IPS-20b (cell line): ENCODE results near the gene SLC12A7.
"Not testable (repeated sequence)": the region's sequence is repeated elsewhere in the genome, so short reads cannot be mapped to it uniquely, and the experiment has no call there.

Experiments
- H3K27ac ChIP-seq: one replicate; pipeline ENCODE4 v1.5.1; 2013; ENCODE audit warnings: low read length
- H3K27me3 ChIP-seq: 2 replicates; pipeline ENCODE4 v1.6.1; 2013; ENCODE audit warnings: mild to moderate bottlenecking, low read length, inconsistent platforms; ENCODE audit not compliant: insufficient read depth
- H3K36me3 ChIP-seq: 2 replicates; pipeline ENCODE4 v1.6.1; 2013; ENCODE audit warnings: low read depth, mild to moderate bottlenecking, inconsistent platforms, low read length, moderate library complexity; ENCODE audit not compliant: insufficient read depth
- H3K4me1 ChIP-seq: 2 replicates; pipeline ENCODE4 v1.6.1; 2013; ENCODE audit warnings: mild to moderate bottlenecking, control low read depth, inconsistent platforms, low read length, moderate library complexity; ENCODE audit not compliant: insufficient read depth
- H3K4me3 ChIP-seq: 2 replicates; pipeline ENCODE4 v1.5.1; 2013; ENCODE audit warnings: mild to moderate bottlenecking, low read length, inconsistent platforms
- H3K9ac ChIP-seq: 2 replicates; pipeline ENCODE4 v1.6.1; 2013; ENCODE audit warnings: low read depth, mild to moderate bottlenecking, inconsistent platforms, low read length, moderate library complexity
- H3K9me3 ChIP-seq: 2 replicates; pipeline ENCODE4 v1.6.1; 2013; ENCODE audit warnings: mild to moderate bottlenecking, low read depth, low read length, inconsistent platforms; ENCODE audit not compliant: insufficient read depth

Gene SLC12A7

DNA sequence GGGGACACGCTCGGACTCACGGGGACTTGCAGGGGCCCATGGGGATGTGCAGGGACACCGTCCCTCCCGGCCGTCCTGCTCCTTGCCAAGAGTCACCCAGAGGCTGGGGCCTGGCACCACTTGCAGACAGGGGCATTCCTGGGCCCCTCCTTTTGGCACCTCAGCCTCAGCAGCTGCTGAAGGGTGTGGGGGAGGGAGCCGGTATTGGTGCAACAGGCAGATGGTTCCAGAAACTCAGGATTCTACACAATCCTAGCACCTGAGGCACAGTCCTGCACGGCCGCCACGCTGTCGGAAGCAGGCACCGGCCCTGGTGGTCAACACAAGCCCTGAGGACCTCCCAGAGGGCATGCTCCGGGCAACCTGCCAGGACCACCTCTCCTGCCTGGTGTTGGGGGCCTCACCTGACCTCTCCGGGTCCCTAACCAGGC lies 19.3 kb upstream of the SLC12A7 start:
- H3K9ac ChIP-seq = no peak overlapping the region
- H3K4me3 ChIP-seq = no peak overlapping the region
- no peaks in the 10 kb centered on the region; the same call in 1 of the 2 replicates for H3K4me1 ChIP-seq
- no peaks in the 10 kb centered on the region for H3K36me3 ChIP-seq
- H3K9me3 ChIP-seq = no peaks in the 10 kb centered on the region
- H3K27ac ChIP-seq = no peak overlapping the region
- H3K27me3 ChIP-seq = no peaks in the 10 kb centered on the region

DNA sequence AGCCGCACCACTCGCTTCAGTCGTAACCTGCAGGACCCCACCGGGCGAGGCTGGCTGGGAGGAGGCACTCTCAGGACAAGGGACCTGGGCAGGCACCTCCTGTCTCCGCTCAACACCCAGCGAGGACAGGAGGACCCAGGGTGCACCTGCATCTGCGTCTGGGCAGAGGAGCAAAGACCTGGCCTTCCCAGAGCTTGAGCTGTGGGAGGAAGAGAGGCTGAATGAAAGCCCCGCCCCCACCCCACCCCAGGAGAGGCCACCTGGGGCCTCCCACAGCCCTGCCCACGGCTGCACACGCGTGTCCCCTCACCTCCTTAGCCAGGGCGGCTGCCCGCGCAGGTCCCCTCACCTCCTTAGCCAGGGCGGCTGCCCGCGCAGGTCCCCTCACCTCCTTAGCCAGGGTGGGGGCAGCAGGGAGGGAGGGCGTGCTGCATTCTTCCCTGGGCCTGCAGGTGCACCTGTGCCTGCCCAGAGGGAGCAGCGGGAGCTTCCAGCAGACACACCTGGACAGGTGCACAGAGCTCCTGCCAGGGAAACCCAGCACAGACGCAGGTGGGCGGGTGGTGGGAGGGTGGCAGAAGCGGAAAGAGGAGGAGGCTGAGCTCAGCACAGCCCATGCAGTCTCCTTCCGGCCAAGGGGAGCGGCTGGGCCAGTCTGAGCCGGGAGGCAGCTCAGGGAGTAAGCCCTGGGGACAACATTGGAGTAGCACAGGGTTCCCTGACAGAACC lies 18.5 kb upstream of the SLC12A7 start:
- no peaks in the 10 kb centered on the region for H3K27me3 ChIP-seq

DNA sequence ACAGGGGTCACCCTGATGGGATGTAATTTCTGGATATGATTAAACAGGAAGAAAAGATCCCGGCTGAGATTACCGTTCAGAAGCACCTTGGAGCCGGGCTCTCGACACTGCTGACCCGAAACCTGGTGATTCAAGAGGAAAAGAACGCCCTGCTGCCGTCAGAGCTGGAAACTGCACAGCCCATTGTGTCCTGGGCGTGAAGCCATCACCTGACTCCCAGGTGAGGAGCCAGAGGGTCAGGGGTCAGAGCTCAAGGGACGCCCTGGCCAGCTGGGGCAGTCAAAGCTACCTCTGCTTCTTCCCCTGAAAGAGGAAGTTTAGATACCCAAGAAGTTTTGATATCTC lies 17.8 kb upstream of the SLC12A7 start:
- H3K9me3 ChIP-seq = no peaks in the 10 kb centered on the region
- no peaks in the 10 kb centered on the region; the same call in 1 of the 2 replicates for H3K4me1 ChIP-seq
- H3K27me3 ChIP-seq = no peaks in the 10 kb centered on the region
- no peak overlapping the region for H3K27ac ChIP-seq
- H3K9ac ChIP-seq = no peak overlapping the region
- H3K36me3 ChIP-seq = no peaks in the 10 kb centered on the region
- no peak overlapping the region for H3K4me3 ChIP-seq

More for the DNA sequence above, 18.5 kb upstream of the SLC12A7 start:
- H3K4me1 ChIP-seq = no peaks in the 10 kb centered on the region; the same call in 1 of the 2 replicates
- no peak overlapping the region for H3K4me3 ChIP-seq
- H3K9ac ChIP-seq = no peak overlapping the region
- no peaks in the 10 kb centered on the region for H3K36me3 ChIP-seq
- no peak overlapping the region for H3K27ac ChIP-seq
- H3K9me3 ChIP-seq = no peaks in the 10 kb centered on the region

DNA sequence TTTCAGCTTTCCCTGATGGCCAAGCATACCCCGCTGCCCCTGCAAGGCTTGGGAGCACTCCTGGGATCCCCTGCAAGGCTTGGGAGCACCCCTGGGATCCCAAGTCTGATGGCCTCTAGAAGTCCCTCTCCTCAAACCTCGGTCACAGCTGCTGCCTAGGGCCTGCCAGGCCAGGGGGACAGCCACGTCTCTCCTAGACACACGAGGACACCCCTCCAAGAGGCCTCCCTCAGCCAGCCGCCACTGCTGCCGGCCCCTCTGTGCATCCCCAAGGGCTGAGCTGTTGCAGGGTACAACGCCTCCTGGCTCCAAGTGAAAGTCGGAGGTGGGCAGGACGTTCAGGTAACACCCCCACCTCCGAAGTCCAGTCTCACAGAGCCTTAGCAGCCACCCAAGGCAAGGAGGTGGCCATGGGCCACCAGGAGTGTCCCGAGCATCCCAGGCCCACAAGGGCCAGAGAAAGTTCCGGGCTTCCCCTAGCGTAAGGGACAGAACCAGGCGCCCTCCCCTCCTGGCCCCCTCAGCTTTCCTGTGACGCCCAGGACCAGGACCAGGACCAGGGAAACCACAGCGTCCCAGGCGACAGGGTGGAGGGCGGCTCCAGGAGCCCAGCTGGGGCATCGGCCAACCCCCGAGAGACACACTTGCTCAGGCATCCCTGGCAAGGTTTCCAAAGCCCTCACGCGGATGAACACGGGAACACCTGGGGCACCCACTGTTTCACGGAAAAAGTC lies 17.3 kb upstream of the SLC12A7 start:
- no peak overlapping the region for H3K9ac ChIP-seq
- H3K27ac ChIP-seq = no peak overlapping the region

DNA sequence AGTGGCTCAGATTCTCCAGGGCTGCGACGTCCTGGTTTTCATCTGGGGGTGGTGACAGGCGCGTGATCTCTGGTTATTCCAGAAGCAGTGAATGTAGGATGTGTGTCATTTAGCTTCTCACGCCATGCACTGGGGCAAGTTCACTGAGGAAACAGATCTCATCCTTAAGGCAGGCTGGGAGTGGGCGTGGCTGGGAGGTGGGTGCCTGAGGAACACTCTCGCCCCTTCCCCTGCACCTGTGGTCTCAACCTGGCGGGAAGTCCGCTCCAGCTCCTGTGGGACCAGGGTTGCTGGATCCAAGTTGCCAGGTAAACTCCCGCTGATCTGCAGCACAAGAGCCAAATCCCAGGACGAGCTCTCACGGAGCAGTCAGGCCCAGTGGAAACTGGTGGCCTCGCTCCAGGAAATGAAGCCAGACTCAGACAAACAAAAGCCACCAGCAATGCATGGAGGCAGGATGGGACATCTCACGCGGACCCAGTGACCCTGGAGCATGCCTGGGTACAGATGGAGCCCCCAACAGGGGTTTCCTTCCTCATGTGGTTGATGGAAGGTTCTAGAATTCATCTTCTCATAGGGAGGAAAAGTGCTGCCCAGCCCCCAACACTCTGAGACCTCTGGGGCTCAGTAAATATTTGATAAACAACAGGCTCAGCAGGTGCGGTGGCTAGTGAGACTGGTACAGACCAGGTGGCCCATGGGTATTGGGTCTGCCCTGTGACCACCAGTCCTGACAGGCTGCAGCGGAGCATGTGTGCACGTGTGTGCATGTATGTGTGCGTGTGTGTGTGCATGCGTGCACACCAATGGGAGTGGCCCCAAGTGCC lies 16.3 kb upstream of the SLC12A7 start:
- H3K4me1 ChIP-seq = no peaks in the 10 kb centered on the region; the same call in 1 of the 2 replicates
- no peaks in the 10 kb centered on the region for H3K27me3 ChIP-seq
- H3K9me3 ChIP-seq = no peaks in the 10 kb centered on the region
- no peak overlapping the region for H3K9ac ChIP-seq
- no peak overlapping the region for H3K4me3 ChIP-seq
- H3K27ac ChIP-seq = no peak overlapping the region
- H3K36me3 ChIP-seq = no peaks in the 10 kb centered on the region

More for the DNA sequence above, 17.3 kb upstream of the SLC12A7 start:
- Histone ChIP-seq H3K4me1 (no peaks in the 10 kb centered on the region; the same call in 1 of the 2 replicates), H3K27me3 (no peaks in the 10 kb centered on the region), H3K9me3 (no peaks in the 10 kb centered on the region), H3K36me3 (no peaks in the 10 kb centered on the region), H3K4me3 (no peak overlapping the region)

DNA sequence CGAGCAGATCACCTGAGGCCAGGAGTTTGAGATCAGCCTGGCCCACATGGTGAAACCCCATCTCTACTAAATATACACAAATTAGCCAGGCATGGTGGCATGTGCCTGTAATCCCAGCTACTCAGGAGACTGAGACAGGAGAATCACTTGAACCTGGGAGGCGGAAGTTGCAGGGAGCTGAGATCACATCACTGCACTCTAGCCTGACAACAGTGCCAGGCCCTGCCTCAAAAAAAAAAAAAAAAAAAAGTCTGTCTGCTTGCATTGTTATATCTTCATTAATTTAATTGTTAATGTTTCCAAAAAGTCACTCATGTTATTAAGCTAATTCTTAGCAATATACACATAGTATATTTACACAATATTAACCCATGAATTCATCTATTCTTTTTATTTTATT lies 13.8 kb upstream of the SLC12A7 start:
- H3K27ac ChIP-seq, H3K9me3 ChIP-seq, H3K4me1 ChIP-seq, H3K36me3 ChIP-seq, H3K9ac ChIP-seq, H3K27me3 ChIP-seq, H3K4me3 ChIP-seq: not testable (repeated sequence)

DNA sequence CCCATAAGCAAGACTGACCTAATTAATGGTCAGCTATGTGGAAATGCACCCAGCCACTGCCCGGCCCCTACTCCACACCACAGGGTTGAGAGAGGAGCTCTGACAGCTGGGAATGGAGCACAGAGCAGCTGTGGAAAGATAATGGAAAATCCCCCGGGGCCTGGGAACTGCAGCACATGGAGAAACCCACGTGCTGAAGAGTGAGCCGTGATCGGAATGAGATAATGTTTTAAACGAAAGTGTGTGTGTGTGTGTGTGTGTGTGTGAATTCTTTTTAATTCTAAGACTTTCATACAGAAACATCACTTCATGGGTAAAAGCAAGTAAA lies 13.1 kb upstream of the SLC12A7 start:
- Histone ChIP-seq H3K4me1 (no peaks in the 10 kb centered on the region; the same call in 1 of the 2 replicates), H3K9me3 (no peaks in the 10 kb centered on the region), H3K36me3 (no peaks in the 10 kb centered on the region), H3K27ac (no peak overlapping the region), H3K4me3 (no peak overlapping the region), H3K27me3 (no peaks in the 10 kb centered on the region), H3K9ac (no peak overlapping the region)

DNA sequence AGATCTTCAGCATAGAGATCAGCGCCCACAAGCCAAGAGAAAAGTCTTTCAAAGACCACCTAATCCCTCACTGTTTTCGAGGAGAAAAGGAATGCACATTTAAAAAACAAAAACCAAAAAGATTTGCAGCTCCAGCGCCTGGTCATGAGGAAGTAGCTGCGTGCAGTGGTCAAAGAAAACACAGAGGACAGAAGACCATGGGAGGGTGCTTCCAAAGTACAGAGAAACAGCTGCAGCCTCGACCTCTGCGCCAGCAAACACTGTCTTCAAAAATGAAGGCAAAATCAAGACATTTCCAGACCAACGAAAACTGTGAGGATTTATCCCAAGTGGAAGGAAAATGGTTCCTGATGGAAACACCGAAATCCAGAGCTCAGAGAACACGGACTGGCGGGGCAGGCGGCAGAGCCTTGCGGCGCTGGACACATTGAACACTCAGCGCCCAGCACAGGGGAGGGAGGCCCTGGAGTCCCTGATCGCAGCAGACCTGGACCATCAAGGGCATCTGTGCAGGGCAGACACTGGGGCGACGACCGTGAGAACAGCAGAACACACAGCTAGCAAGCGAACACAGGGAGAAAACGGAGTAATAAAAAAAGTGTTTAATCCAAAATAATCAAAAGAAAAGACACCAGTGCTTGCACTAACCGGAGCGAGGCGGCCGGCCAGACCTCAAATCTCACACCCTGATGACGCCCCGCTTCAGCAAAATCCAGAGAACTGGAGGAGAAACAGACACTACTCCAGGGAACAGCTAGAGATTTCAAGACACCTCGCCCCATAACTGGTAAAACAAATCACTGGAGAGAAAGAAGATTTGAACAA lies 12.6 kb upstream of the SLC12A7 start:
- no peak overlapping the region for H3K27ac ChIP-seq
- H3K27me3 ChIP-seq = no peaks in the 10 kb centered on the region
- H3K4me3 ChIP-seq = no peak overlapping the region
- no peaks in the 10 kb centered on the region for H3K4me1 ChIP-seq
- H3K9me3 ChIP-seq = no peaks in the 10 kb centered on the region
- no peak overlapping the region for H3K9ac ChIP-seq
- H3K36me3 ChIP-seq = no peaks in the 10 kb centered on the region

DNA sequence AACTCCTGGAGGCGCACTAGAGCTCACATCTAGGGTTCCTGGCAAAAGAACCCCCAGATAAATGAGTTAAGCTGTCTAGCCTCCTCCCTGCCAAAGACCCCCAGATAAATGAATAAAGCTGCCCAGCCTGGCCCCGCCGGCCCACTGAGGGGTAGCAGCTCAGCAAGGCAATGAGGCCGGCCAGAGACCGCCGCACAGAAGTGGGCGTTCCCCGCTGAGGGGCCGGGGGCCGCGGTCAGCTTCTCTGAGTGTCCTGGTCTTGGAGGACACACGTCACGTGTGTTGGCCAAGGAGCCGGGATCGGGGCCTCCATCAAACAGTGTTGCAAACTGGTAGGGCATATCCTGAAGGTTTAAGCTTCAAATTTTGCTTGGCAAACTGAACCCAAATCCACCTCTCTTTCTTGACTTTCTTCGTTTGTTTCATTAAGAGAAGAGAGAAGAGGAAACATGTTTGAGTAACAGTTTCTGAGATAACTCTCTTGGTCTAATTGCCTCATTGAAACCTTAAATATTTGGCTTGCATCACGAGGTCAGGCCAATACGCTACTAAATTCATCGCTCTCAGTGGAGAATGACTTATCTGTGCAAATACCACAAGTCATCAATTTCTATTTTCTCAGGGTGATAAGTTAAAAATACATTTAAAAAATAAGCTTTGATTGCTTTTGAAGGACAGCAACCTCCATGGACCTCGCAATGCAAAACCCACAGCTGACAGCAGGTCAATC lies 11.7 kb upstream of the SLC12A7 start:
- H3K36me3 ChIP-seq = no peaks in the 10 kb centered on the region
- no peaks in the 10 kb centered on the region; the same call in 1 of the 2 replicates for H3K4me1 ChIP-seq
- H3K9me3 ChIP-seq = no peaks in the 10 kb centered on the region
- no peak overlapping the region for H3K9ac ChIP-seq
- no peak overlapping the region for H3K4me3 ChIP-seq
- H3K27ac ChIP-seq = no peak overlapping the region
- H3K27me3 ChIP-seq = no peaks in the 10 kb centered on the region

DNA sequence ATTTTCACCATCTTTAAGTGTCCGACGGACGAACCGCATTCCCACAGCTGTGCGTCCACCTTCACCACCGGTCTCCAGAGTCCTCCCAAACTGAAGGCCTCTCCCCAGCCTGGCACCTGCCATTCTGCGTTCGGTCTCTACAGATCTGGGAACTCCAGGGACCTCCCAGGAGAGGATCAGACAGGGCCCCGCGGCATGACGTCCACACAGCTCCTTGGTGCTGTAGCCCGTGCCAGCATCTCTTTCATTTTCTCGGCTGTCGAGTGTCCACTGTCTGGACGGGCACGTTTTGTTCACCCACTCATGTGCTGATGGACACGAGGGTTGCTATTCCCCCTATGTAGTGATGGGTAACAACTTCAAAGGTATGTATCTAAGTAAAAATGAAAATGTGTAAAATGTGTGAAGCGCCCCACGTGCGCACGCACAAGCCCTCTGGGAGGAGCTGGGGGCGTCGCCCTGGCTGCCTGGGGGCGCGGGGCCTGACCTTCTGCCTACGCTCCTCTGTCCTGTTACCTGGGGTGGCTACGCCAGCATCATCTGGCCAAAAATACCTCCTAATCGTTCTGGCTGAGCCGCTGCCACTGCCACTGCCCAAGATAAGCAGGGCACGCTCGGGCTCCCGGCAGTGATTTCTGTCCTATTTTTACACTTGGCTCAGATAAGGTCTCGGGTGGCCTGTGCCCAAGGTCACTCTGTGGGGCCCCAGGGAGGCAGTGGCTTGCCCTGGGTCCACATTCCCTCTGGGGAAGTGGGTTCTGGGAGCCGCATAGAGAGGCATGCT lies 10.8 kb upstream of the SLC12A7 start:
- no peaks in the 10 kb centered on the region for H3K9me3 ChIP-seq
- no peaks in the 10 kb centered on the region for H3K36me3 ChIP-seq
- H3K4me1 ChIP-seq = no peaks in the 10 kb centered on the region; the same call in 1 of the 2 replicates
- H3K4me3 ChIP-seq = no peak overlapping the region
- no peak overlapping the region for H3K9ac ChIP-seq
- H3K27ac ChIP-seq = no peak overlapping the region
- no peaks in the 10 kb centered on the region for H3K27me3 ChIP-seq
